Right renal cortex interstitium (tissue), 3 donors: Measurements from ENCODE around the gene NCLN. TPM values are rescaled to one million over a fixed set of nuclear protein-coding genes. Genes with fewer than 3 reads are reported as not detected.
"Not testable (repeated sequence)": the region's sequence is repeated elsewhere in the genome, so short reads cannot be mapped to it uniquely, and the experiment has no call there.

ENCODE experiments used
- DNase-seq, 3 donors: peaks; one replicate each; pipeline ENCODE4 v3.0.0-alpha.2; 2013; ENCODE audit warnings: low read depth in 3 of 3, low spot score in 2 of 3
- polyA plus RNA-seq, 3 donors: library from polyadenylated mRNA; unstranded; fragments of 120-200 nt; gene quantifications; one replicate each; pipeline ENCODE4 v1.2.1, GENCODE V29; 2013; ENCODE audit not compliant: insufficient read length in 3 of 3

Gene NCLN
- polyA plus RNA-seq, 3 donors: 28.4 to 33.5 (median 33.0) TPM

GRCh38 chr19:3194106-3195087 is 8.7 kb downstream of the NCLN start:
- no peak for DNase-seq

GRCh38 chr19:3196064-3196932 is 10.6 kb downstream of the NCLN start:
- no peak for DNase-seq

DNA sequence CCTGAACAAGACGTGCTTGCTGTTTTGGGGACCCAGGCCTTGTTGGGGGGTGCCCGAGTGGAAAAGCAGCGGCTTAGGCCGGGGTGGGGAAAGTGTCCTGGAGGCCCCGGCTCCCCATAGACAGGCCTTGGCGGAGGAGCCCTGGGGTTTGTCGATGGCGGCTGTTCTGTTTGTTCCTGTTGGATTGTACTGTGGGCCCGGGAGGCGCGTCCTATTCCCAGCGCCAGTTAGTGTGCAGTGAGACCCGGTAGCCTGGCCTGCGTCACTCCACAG is 11.1 kb downstream of the NCLN start:
- no peak for DNase-seq

GRCh38 chr19:3198901-3199700 is 13.4 kb downstream of the NCLN start:
- DNase-seq: no peak

DNA sequence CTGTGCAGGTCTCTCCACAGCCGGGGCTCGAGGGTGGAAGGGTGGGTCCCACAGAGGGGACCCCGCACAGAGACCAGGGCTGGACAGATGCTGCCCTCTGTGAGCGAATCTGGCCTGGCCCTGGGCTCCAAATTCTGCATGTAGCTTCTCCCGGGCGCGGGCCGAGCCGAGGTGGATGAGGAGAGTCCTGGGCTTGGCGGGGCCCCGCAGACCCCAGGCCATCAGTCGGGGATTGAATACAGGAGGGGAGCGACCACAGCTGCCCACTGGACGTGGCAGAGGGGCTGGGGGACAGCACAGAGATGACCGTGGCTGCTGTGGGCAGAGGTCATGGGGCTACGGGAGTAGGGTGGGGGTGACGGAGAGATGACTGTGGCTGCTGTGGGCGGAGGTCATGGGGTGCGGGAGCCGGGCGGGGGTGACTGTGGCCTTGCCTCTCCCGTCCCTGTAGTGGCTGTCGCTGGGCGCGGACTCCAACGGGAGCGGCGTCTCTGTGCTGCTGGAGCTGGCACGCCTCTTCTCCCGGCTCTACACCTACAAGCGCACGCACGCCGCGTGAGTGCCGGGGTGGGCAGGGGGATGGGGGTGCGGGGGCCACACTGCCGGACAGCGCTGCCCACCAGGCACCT is 15.5 kb downstream of the NCLN start:
- no peak for DNase-seq

- no peak for DNase-seq
These were observed 16.2 kb downstream of the NCLN start for GRCh38 chr19:3201911-3202310.

DNA sequence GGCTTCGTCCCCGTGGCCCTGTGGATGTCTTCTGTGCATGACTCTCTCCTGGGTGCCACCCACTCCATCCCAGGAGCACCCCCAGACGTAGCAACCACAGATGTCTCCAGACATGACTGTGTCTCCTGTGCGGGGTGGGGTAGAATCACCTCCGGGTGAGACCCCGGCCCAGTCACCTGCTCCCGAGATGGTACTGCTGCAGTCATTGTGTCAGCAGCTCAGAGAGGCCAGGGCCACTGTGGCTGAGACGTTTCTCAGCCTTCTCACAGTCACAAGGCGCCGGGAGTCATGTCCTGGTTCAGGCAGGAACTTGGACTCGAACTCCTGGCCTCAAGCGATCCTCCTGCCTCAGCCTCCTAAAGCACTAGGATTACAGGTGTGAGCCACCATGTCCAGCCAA is 16.6 kb downstream of the NCLN start:
- DNase-seq: no peak

DNA sequence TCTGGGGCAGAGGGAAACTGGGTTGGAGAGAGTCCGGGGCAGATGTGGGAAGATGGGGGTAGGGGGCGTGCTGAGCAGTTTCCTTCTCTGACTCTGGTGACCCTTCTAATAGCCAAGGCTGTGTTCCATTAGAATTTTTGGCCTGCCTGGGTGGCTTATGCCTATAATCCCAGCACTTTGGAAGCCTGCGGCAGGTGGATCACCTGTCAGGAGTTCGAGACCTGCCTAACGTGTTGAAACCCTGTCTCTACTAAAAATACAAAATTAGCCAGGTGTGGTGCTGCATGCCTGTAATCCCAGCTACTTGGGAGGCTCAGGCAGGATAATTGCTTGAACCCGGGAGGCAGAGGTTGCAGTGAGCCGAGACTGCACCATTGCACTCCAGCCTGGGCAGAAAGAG is 17.2 kb downstream of the NCLN start:
- not testable (repeated sequence) for DNase-seq

DNA sequence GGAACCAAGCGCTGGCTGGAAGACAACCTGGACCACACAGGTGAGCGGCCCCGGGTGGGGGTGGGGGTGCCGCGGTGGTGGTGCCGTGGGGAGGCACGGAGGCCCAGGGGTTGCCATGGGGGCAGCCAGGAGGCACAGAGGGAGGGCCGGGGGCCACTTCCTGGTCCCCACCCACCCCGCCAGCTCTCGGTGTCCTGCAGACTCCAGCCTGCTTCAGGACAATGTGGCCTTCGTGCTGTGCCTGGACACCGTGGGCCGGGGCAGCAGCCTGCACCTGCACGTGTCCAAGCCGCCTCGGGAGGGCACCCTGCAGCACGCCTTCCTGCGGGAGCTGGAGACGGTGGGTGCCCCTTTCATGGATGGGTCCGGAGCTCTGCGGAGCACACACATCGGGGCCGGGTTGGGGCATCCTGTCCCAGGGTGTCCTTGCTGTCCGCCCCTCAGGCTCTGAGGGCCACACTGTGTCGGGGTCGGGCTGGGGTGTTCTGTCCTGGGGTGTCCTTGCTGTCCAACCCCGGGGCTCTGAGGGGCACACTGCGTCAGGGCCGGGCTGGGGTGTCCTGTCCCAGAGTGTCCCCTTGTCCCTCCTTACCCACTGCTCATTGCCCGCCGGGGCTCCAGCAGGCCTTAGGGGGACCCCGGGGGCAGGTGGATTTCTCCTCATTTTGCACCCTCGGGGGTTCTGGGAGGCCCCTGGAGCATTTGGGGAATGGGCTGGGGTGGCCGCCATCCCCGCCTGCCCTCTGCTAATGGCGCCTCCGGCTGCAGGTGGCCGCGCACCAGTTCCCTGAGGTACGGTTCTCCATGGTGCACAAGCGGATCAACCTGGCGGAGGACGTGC is 18.3 kb downstream of the NCLN start:
- DNase-seq: no peak

GRCh38 chr19:3204646-3205275 is 19.0 kb downstream of the NCLN start:
- no peak for DNase-seq

- DNase-seq: no peak
These were observed 20.7 kb downstream of the NCLN start for GRCh38 chr19:3206216-3206953.

- no peak for DNase-seq
These were observed 21.9 kb downstream of the NCLN start for GRCh38 chr19:3207461-3208242.

DNA sequence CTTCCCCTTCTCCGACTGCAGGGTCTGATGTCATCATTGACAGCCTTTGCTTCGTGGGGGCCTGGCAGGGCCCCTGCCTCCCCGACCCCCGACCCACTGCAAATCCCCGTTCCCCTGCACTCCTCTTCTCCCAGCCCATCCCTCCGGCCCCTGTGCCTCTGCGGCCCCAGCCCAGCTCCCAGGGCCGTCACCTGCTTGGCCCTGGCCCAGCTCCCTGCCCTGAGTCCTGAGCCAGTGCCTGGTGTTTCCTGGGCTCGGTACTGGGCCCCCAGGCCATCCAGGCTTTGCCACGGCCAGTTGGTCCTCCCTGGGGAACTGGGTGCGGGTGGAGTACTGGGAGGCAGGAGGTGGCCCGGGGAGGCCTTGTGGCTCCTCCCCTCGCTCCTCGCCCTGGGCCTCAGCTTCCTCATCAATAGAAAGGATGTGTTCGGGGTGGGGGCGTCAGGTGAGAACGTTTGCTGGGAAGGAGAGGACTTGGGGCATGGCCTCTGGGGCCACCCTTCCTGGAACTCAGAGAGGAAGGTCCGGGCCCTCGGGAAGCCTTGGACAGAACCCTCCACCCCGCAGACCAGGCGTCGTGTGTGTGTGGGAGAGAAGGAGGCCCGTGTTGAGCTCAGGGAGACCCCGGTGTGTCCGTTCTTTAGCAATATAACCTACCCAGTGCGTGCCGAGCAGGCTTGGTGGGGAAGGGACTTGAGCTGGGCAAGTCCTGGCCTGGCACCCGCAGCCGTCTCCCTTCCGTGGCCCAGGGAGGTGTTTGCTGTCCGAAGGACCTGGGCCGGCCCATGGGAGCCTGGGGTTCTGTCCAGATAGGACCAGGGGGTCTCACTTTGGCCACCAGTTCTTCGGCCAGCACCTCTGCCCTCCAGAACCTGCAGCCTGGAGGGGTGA is 22.8 kb downstream of the NCLN start:
- DNase-seq: no peak

DNA sequence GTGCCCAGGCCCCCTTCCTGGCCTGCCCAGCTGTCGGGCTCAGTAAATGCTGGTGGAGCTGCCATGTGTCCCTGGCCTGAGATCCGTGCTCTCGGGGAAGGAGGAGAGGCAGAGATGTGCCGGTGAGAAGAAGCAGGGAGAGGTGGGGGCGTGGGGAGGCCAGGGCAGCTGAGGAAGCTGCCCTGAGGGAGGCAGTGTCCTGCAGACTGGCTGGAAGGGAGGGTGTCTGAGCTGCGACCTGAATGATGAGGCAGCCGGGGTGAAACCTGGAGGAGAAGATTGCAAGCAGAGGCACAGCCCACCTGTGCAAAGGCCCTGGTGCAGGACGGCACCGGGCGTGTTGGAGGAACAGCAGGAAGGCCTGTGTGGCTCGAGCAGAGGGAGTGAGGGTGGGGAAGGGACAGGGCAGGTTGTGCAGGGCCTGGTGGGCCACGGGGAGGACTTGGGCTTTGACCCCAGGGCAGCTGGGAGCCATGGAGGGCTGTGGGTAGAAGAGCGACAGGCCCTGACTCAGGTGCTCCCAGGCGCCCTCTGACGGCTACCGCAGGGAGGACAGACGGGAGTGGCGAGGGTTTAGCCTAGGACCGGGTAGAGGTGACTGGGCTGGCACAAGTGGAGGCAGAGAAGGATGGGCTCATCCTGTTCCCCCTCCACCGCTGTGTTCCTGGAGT is 24.8 kb downstream of the NCLN start:
- DNase-seq: no peak

- DNase-seq: no peak
These were observed 25.5 kb downstream of the NCLN start for GRCh38 chr19:3211191-3211590.

- no peak for DNase-seq
These were observed 27.4 kb downstream of the NCLN start for GRCh38 chr19:3213159-3213558.
